A549 (cell line): ENCODE measurements around the gene MAPK1. TPM values are rescaled to one million over a fixed set of nuclear protein-coding genes. Genes with fewer than 3 reads are reported as not detected.
"Not testable (repeated sequence)": the region's sequence is repeated elsewhere in the genome, so short reads cannot be mapped to it uniquely, and the experiment has no call there.

Source experiments
- ATAC-seq, 2 experiments: fragments of 200-7000 bp in 1 of 2; fragments of >200 bp in 1 of 2; cut with Nextera tagmentation in 1 of 2; cut with Tn5 transposase in 1 of 2; 3 replicates each; pipeline versions ENCODE4 v1.8.0 to v1.9.1; 2018 to 2020; ENCODE audit warnings: mild to moderate bottlenecking in 1 of 2, moderate library complexity in 1 of 2
- CTCF ChIA-PET: fragments of 300-600 bp; sonication (Branson Sonifier 250); formaldehyde crosslinking; extraction: SDS; loops from one replicate; lab custom pipeline; 2021; ENCODE audit warnings: antibody characterized with exemption, inconsistent platforms; lab: Yijun Ruan, JAX
- POLR2A ChIA-PET: fragments of 350-600 bp; formaldehyde crosslinking; extraction: SDS; loops from one replicate; lab custom pipeline; 2021; ENCODE audit warnings: antibody characterized with exemption, inconsistent platforms; lab: Yijun Ruan, JAX
- DNase-seq, 2 experiments: peaks; one replicate each; pipeline versions ENCODE4 v3.0.0 to v3.0.0-alpha.2; 2011 to 2016; ENCODE audit warnings: low read depth in 1 of 2, low spot score in 1 of 2
- FAIRE-seq: peaks from 2 replicates; lab custom pipeline; 2011; peaks lifted over from hg19 to GRCh38; lab: Jason Lieb, UNC
- H3K27ac ChIP-seq, 2 experiments: fragments of >200 bp; sonication (Bioruptor Twin); formaldehyde crosslinking; 3 replicates each; pipeline ENCODE4 v1.5.1; 2016 to 2017
- H3K4me1 ChIP-seq: fragments of >200 bp; sonication (Bioruptor Twin); formaldehyde crosslinking; 3 replicates; pipeline ENCODE4 v1.6.1; 2016
- H3K4me2 ChIP-seq: fragments of >200 bp; sonication (Bioruptor Twin); formaldehyde crosslinking; 3 replicates; pipeline ENCODE4 v1.6.1; 2016
- H3K4me3 ChIP-seq: fragments of >200 bp; sonication (Bioruptor Twin); formaldehyde crosslinking; 3 replicates; pipeline ENCODE4 v1.5.1; 2016
- H3K9me3 ChIP-seq: fragments of >200 bp; sonication (Bioruptor Twin); formaldehyde crosslinking; 3 replicates; pipeline ENCODE4 v1.6.1; 2016
- BHLHE40 ChIP-seq: IDR thresholded peaks from 2 replicates; pipeline ENCODE4 v1.6.1; 2012; ENCODE audit warnings: low read depth, low read length, inconsistent platforms
- CHD4 ChIP-seq: fragments of 200-600 bp; sonication (generic); IDR thresholded peaks from 2 replicates; pipeline ENCODE4 v1.6.1; 2016; ENCODE audit warnings: antibody characterized with exemption, mild to moderate bottlenecking, borderline replicate concordance
- CTCF ChIP-seq: fragments of >200 bp; sonication (Bioruptor Twin); formaldehyde crosslinking; IDR thresholded peaks from 3 replicates; pipeline ENCODE4 v1.5.1; 2016
- FOSB ChIP-seq: fragments of 250-450 bp; sonication (Bioruptor Pico); IDR thresholded peaks from 2 replicates; pipeline ENCODE4 v1.5.0; 2020; ENCODE audit warnings: mild to moderate bottlenecking, moderate library complexity
- HEYL ChIP-seq: fragments of 250-450 bp; sonication (Bioruptor Pico); IDR thresholded peaks from 2 replicates; pipeline ENCODE4 v1.8.0; 2021; ENCODE audit warnings: mild to moderate bottlenecking, moderate library complexity
- MAX ChIP-seq: IDR thresholded peaks from 2 replicates; pipeline ENCODE4 v1.6.1; 2012
- MYC ChIP-seq: IDR thresholded peaks from 2 replicates; pipeline ENCODE4 v1.6.1; 2012; ENCODE audit warnings: mild to moderate bottlenecking, inconsistent platforms, low read length, improper control_type of control experiment, borderline replicate concordance
- NFE2L2 ChIP-seq: fragments of 150-350 bp; conservative IDR thresholded peaks from 2 replicates; pipeline ENCODE4 v1.6.1; 2014; ENCODE audit warnings: low read length
- NPAS2 ChIP-seq: fragments of 250-450 bp; sonication (Bioruptor Pico); IDR thresholded peaks from 2 replicates; pipeline ENCODE4 v1.8.0; 2022; ENCODE audit warnings: mild to moderate bottlenecking, moderate library complexity, borderline replicate concordance
- PBX3 ChIP-seq: IDR thresholded peaks from 2 replicates; pipeline ENCODE4 v1.6.1; 2012
- POLR2A ChIP-seq: IDR thresholded peaks from 2 replicates; pipeline ENCODE4 v1.6.1; 2012; ENCODE audit warnings: mild to moderate bottlenecking, low read length
- TFCP2L1 ChIP-seq: fragments of 250-450 bp; sonication (Bioruptor Pico); IDR thresholded peaks from 2 replicates; pipeline ENCODE4 v1.5.0; 2021; ENCODE audit warnings: mild to moderate bottlenecking
- USF2 ChIP-seq: fragments of 450-650 bp; IDR thresholded peaks from 2 replicates; pipeline ENCODE4 v1.6.1; 2014; ENCODE audit warnings: antibody characterized with exemption
- ZC3H11A ChIP-seq: fragments of 450-650 bp; IDR thresholded peaks from 2 replicates; pipeline ENCODE4 v1.6.1; 2014; ENCODE audit warnings: antibody characterized with exemption, mild to moderate bottlenecking
- ZNF302 ChIP-seq: fragments of 250-450 bp; sonication (Bioruptor Pico); IDR thresholded peaks from 2 replicates; pipeline ENCODE4 v1.9.0; 2021; ENCODE audit warnings: inconsistent platforms, mild to moderate bottlenecking, moderate library complexity
- WGBS: methylation state at CpG from one replicate; pipeline ENCODE4 v1.1.6; 2017; ENCODE audit errors: missing lambda C conversion rate; 5-methylcytosine and 5-hydroxymethylcytosine counted together
- polyA plus RNA-seq, 4 experiments: library from polyadenylated mRNA; depleted of rRNA in 3 of 4; stranded (reverse); fragments of >200 nt; fragmentation: RNase III in 1 of 4; extraction: RNeasy Plus Mini Kit Qiagen cat#74134 plus additional on column Dnase treatment in 1 of 4; gene quantifications; 2 replicates in 3 of 4; 3 replicates in 1 of 4; pipeline ENCODE4 v1.2.3, GENCODE V29; 2011 to 2017

The MAPK1 gene
- polyA plus RNA-seq, 2 of the 4 experiments (the other 2 are of a cell fraction), result 28.8 to 85.5 TPM

- CTCF ChIA-PET, result interaction anchor here (0.7 kb wide), 1 partner anchor 56 kb away, joined by 3 read pairs; no protein-coding TSS in a partner anchor
- FAIRE-seq, H3K9me3 ChIP-seq, H3K4me3 ChIP-seq, H3K27ac ChIP-seq, ATAC-seq, H3K4me2 ChIP-seq, H3K4me1 ChIP-seq, POLR2A ChIA-PET, DNase-seq: not testable (repeated sequence)
- TF ChIP-seq NFE2L2, result 0 out of 2 replicates have a peak, but pooled peaks have one; percentile 10
- 83% methylated on average over 13 of the region's 15 CpGs for WGBS
These were observed 146.1 kb downstream of the MAPK1 start for GRCh38 chr22:21721195-21721852.

- POLR2A ChIA-PET, H3K4me3 ChIP-seq, H3K4me1 ChIP-seq, DNase-seq, H3K27ac ChIP-seq, ATAC-seq, H3K9me3 ChIP-seq, H3K4me2 ChIP-seq, FAIRE-seq: not testable (repeated sequence)
- 80% methylated on average over 10 of the region's 10 CpGs for WGBS
- CTCF ChIA-PET, result interaction anchor here (0.7 to 1.3 kb wide), 3 partner anchors 44 to 233 kb away, joined by 3 read pairs; partner anchors contain the start of gene PPM1F
These were observed 147.1 kb downstream of the MAPK1 start for GRCh38 chr22:21720191-21720859.

GRCh38 chr22:21719024-21719423 lies 148.4 kb downstream of the MAPK1 start:
- no peak overlapping the region for H3K4me2 ChIP-seq
- H3K27ac ChIP-seq, result no peak overlapping the region
- no peak overlapping the region for H3K4me3 ChIP-seq
- WGBS, result 47% methylated on average over 4 of the region's 4 CpGs
- FAIRE-seq, result no peak
- H3K9me3 ChIP-seq, result no peaks in the 10 kb centered on the region
- no peak for DNase-seq
- POLR2A ChIA-PET, result no interaction called here
- no peak for ATAC-seq
- CTCF ChIA-PET, result interaction anchor here (0.7 to 1.9 kb wide), 4 partner anchors 220 to 977 kb away, joined by 3 to 5 read pairs (median 3); partner anchors contain the start of gene PPM1F
- TF ChIP-seq USF2, result no peak
- no peak for TF ChIP-seq TFCP2L1 (CRISPR knock-in tag)
- TF ChIP-seq CTCF, result no peak
- TF ChIP-seq MYC, result no peak
- TF ChIP-seq NPAS2 (CRISPR knock-in tag), result no peak
- no peak for TF ChIP-seq FOSB (CRISPR knock-in tag)
- no peak for TF ChIP-seq CHD4
- no peak for TF ChIP-seq MAX
- TF ChIP-seq PBX3, result no peak
- no peak for TF ChIP-seq ZC3H11A
- no peak for TF ChIP-seq HEYL (CRISPR knock-in tag)
- no peak for TF ChIP-seq POLR2A
- no peak for TF ChIP-seq ZNF302 (CRISPR knock-in tag)
- TF ChIP-seq BHLHE40, result no peak
- no peaks in the 10 kb centered on the region for H3K4me1 ChIP-seq
